HAP-1 (cell line): ENCODE measurements around the gene DNAH2.

ENCODE experiments used
- DNase-seq, 2 experiments: peaks; one replicate each; pipeline ENCODE4 v3.0.0-alpha.2; 2016 to 2020; ENCODE audit warnings: low spot score in 2 of 2
- H3K27me3 ChIP-seq: fragments of 250-450 bp; sonication (Bioruptor Pico); 2 replicates; pipeline ENCODE4 v1.5.1; 2020; ENCODE audit warnings: low read depth, mild to moderate bottlenecking, moderate library complexity
- H3K36me3 ChIP-seq: fragments of 250-450 bp; sonication (Bioruptor Pico); replicated peaks from 2 replicates; pipeline ENCODE4 v1.5.1; 2020; ENCODE audit warnings: mild to moderate bottlenecking
- H3K4me1 ChIP-seq: fragments of 250-450 bp; sonication (Bioruptor Pico); 2 replicates; pipeline ENCODE4 v1.5.1; 2020; ENCODE audit warnings: mild to moderate bottlenecking
- H3K4me3 ChIP-seq: fragments of 250-450 bp; sonication (Bioruptor Pico); 2 replicates; pipeline ENCODE4 v1.5.1; 2020; ENCODE audit warnings: mild to moderate bottlenecking, moderate library complexity
- H3K9me3 ChIP-seq: fragments of 250-450 bp; sonication (Bioruptor Pico); 2 replicates; pipeline ENCODE4 v1.5.1; 2020; ENCODE audit warnings: mild to moderate bottlenecking, moderate library complexity
- in situ Hi-C: fragments of 300-500 bp; cut with MboI; formaldehyde crosslinking; loops from 3 replicates; pipeline ENCODE4 v1.14.3; 2020; ENCODE audit warnings: low sequenced_read_pairs, inconsistent platforms, mixed read lengths

DNAH2 gene

GRCh38 chr17:7882068-7882467 is 164.5 kb downstream of the DNAH2 start:
- Histone ChIP-seq H3K4me1 (peaks cover 20% of the 10 kb centered on the region), H3K4me3 (no peak overlapping the region), H3K9me3 (no peaks in the 10 kb centered on the region), H3K27me3 (no peaks in the 10 kb centered on the region), H3K36me3 (peaks cover 38% of the 10 kb centered on the region)
- DNase-seq: no peak
- in situ Hi-C loops: no loop called here

GRCh38 chr17:7882629-7883028 is 165.1 kb downstream of the DNAH2 start:
- in situ Hi-C loops: no loop called here
- Histone ChIP-seq H3K36me3 (peaks cover 32% of the 10 kb centered on the region), H3K27me3 (no peaks in the 10 kb centered on the region), H3K4me3 (peak overlapping the region; percentile 31), H3K9me3 (no peaks in the 10 kb centered on the region), H3K4me1 (peaks cover 20% of the 10 kb centered on the region)
- no peak for DNase-seq
